Stimulated activated CD4-positive, alpha-beta T cell treated with anti-CD3 and anti-CD28 coated beads, TNF-alpha, amount 100 ng/mL, for 24 hours (primary cell): ENCODE results near the gene VEGFA.

Experiments
- DNase-seq, 3 experiments: peaks; one replicate each; pipeline ENCODE4 v3.0.0-alpha.2; 2020; ENCODE audit warnings: low read depth in 3 of 3

The VEGFA gene

DNA sequence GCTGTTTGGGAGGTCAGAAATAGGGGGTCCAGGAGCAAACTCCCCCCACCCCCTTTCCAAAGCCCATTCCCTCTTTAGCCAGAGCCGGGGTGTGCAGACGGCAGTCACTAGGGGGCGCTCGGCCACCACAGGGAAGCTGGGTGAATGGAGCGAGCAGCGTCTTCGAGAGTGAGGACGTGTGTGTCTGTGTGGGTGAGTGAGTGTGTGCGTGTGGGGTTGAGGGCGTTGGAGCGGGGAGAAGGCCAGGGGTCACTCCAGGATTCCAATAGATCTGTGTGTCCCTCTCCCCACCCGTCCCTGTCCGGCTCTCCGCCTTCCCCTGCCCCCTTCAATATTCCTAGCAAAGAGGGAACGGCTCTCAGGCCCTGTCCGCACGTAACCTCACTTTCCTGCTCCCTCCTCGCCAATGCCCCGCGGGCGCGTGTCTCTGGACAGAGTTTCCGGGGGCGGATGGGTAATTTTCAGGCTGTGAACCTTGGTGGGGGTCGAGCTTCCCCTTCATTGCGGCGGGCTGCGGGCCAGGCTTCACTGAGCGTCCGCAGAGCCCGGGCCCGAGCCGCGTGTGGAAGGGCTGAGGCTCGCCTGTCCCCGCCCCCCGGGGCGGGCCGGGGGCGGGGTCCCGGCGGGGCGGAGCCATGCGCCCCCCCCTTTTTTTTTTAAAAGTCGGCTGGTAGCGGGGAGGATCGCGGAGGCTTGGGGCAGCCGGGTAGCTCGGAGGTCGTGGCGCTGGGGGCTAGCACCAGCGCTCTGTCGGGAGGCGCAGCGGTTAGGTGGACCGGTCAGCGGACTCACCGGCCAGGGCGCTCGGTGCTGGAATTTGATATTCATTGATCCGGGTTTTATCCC lies at the start of gene VEGFA:
Gene VEGFA, plus strand, starts transcription at position 686 of the 846 bp plus-strand sequence.
- DNase-seq: peak; percentile 75 to 87 (median 82)

DNA sequence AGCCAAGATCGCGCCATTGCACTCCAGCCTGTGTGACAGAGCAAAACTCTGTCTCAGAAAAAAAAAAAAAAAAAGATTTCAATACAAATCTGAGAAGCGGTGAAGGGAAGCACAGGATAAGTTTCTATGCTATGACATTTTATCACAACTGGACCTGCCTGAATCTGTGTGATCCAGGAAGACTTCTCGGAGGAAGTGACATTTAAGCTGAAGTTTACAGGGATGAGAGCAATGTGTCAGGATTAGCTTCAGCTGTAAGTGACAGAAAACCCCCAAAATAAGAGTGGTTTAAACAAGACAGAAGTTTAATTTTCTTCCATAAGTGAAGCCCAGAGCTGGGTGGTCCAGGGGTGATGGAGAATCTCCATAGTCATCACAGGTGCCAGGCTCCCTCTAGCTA lies 49.0 kb upstream of the VEGFA start:
- no peak for DNase-seq

DNA sequence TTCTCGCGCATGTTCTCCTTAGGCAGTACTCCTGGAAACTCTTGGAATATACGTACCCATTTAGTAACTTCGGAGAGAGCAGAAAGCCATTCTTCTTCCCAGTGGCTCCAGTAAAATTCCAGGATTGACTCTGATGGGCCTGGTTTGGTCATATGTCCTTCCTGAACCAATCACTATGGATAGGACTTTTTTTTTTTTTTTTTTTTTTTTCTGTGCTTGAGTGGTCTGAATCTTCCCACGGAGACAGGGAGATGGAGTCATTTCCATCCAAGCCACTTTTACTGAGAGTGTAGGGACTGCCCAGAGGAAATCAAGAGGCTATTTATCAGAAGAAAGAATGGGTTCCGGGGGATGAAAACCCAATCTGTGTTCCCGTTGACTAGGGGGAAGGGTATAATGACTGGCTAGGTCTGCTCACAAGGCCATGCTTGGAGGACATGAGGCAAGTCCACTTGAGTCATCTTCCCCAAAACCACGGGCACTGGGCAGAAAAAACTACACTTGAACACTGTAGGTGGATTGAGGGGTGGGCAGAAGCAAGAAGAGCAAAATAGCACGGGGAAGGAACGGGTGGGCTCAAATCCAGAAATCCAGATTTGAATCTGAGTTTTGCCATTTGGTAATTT lies 47.0 kb upstream of the VEGFA start:
- no peak for DNase-seq

DNA sequence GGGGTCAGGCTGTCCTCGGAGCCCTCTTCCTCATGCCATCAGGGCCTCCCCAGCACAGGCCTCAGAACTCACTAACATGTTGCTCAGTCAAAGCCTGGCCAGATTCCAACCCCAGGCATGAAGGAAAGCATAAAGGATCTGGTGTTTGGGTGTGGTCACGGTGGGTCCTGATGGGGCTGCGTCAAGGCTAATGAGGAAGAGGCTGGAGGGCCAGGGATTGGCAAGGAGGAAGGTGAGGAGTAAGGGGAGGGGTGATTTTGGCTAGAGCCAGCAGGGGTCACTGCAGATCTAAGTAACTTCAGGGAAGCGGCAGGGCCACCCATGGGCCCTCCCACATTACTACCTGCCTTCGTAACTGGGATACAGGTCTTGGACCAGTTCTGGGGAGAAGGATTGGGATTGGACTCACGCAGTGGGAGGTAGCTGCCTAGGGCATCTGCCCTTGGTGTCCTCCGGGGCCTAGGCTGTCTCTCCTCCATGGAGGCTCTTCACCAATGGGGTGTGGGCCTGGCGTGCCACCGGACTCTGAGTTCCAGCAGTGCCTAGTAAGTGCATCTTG lies 46.2 kb upstream of the VEGFA start:
- peak; percentile 44 to 71 (median 50) for DNase-seq

DNA sequence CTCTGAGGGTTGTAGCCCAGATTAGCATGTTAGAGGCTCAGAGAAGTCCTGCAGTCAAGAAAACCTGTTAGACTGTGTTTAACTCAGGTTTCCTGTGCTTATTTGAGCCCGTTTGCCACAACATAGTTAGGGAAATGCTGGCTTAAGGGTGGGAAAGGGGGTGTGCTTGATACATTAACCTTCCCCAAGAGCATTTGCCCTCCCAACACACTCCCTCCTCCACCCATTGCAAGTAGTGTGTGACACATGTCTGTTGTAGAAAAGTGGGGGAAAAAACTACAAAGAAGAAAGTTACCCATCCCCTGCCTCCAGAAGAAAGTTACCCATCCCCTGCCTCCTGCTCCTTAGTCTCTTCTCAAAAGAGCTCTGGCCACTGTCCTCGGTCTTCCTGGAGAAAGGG lies 45.7 kb upstream of the VEGFA start:
- DNase-seq: no peak

DNA sequence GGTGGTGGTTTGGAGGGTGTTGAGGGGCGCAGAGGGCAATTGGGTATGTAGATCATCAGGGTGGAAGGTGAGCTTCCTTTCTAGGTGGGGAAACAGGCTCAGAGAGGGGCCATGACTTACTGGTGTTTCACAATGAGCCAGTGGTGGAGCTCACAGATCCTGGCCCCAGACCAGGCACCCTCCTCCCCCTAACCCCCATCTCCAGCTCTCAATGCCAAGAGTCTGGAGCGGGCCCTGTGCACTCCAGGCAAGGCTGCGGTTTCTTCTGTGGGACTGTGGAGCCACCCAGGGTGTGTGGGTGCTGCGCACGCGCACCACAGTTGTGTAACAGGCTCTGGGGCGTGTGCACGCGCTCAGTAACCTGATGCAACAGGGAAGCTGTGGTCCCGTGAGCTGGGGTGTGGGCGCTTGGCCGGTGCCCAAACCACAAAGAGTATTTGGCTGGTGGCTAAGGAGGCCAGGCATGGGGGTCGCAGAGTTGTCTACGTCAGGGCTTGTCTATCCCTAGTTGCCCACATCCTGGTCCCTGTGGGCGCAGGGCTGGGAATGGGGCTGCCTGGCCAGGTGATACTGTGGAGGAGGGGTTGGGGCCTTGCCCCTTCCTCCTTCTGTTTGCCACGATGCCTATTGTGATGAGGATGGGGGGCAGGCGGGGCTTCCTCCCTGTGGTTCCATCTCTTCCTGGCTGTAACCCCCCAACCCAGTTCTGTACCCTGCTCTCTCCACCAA lies 44.9 kb upstream of the VEGFA start:
- peak; percentile 43 to 83 (median 61) for DNase-seq

DNA sequence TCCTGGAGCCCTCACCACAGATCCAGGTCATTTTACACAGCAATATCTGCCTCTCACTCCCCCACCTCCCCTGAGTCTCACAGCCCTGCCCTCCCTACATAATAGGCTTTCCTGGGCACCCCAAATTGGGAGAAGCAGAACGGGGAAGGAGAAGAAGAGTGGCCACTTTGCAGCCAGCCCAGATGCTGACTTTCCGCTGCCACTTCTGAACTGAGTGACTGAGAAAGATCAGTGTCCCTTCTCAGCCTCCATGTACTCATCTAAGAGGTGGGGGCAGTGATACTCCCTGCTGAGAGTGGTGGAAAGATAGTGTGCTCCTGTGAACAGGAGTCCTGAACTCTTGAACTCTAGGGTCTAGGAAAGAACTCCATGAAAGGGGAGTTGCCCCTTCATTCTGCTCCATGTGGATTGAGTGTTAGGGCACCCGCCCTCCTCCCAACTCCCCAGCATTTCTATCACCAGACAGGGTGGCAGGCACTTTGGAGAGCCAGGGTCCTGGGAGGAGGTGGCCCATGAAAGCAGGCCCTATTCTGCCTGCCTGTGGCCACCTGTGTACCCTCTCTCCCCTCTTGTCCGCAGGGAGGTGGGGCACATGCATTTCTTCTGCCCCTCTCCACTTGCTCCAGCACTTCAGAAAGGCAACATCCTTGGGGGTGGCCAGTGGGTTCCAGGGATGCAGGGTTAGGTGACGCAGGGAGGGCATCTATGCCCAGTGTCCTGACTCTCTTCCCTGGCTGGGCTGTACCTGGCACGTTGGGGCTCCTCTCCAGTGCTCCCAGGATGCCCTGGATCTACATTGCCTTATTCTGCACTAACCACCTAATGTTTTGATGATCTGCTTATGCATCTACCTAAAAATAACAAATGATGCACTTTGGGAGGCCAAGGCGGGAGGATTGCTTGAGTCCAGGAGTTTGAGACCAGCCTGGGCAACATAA lies 44.1 kb upstream of the VEGFA start:
- no peak for DNase-seq

DNA sequence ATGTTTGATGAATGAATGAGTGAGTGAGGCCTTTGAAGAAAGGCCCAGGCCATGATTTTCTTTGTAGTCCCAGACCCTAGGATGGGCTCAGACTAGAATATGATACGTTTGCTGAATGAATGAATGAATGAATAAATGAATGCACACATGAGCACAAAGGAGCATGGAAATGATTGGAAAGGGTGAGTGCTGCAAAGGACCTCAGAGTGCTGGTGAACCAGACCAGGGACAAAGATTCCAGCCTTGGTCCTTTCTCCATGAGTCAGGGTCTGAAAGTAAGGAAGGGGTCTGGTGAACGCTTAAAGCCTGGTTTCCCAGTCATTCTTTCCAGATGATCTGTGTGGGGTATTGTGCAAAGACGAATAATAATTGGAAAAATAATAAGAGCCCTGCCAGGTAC lies 42.4 kb upstream of the VEGFA start:
- DNase-seq: no peak

DNA sequence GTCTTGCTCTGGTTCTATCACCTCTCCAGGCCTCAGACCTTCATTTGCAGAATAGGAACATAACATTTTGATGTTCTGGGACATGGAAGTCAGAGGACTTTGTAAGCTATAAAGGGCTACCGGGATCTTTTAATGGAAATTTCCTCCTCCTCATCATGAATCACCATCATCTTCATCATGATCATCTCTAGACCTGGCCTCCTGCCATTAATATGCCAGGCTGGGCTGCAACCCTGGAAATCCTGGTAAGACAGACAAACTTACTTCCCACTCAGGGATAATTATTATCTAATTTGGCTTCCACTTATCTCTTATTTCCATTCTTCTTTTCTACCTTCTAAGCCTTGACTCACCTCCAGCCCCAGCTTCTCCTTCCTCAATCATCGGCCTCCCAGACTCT lies 41.4 kb upstream of the VEGFA start:
- DNase-seq: no peak

DNA sequence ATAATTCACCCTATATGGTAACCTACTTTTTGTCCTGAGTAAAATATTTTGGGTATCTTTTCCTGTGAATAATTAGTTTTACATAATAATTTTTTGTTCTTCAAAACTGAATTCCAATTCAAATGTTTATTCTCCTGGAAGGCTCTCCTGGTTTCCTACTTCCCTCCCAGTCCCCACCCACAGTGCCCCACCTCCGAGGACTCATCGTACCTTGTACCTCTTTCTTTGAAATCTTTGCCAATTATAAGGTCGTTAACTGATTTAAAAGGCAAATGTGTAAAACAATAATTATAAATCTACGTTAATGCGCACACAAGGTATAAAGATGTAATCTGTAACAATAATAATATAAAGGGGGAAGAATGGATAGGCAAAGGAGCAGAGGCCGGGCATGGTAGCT lies 40.5 kb upstream of the VEGFA start:
- DNase-seq: no peak

DNA sequence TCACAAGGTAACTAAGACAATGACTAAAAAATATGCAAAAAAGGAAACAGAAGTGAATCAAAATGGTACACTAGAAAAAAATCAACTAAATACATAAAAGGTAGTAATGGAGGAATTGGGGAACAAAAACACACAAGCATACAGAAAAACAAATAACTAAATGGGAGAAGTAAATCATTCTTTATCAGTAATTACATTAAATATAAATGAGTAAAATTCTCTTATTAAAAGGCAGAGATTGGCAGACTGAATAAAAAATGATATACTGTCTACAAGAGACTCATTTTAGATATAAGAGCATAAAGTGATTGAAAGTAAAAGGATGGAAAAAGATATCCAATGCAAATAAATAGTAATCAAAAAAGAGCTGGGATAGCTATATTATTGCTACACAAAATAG lies 39.4 kb upstream of the VEGFA start:
- no peak for DNase-seq

DNA sequence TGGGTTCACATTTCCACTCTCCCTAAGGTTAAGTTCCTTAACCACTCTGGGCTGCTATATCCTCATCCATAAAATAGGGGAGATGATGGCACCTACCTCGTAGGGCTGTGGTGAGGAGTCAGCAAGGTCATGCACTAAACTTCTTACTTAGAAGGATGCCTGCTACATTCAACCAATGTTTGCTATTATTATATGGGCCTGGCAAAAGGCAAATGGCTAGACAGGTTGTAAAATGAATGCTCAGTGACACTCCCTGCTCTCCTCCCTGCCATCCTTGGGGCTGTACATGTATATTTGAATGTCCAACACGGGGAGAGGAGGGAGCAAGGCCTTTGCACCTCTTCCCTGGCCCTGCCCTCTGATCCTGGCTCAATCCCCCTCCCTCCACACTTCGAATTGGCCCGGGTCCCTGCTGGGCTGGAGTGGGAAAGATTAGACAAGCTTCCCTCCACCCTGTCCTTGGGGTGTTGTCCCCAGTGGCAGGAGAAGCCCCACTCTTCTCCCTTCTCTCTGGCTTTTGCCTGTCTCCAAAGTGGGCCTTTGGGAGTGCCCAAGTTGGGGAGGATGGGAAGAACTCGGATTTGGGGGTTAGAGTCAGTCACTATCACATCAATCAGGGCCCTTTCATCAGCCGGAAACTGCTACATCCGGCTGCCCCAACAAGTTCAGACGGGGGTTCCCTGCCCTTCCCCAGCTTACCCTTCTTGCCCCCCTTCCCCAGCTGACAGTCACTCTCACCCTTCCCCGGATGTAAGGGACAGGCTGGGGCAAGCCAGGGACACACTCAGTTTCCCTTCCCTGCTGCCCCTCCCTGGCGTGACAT lies 36.3 kb upstream of the VEGFA start:
- peak in 2 of 3 experiments; percentile 23 to 39 for DNase-seq

DNA sequence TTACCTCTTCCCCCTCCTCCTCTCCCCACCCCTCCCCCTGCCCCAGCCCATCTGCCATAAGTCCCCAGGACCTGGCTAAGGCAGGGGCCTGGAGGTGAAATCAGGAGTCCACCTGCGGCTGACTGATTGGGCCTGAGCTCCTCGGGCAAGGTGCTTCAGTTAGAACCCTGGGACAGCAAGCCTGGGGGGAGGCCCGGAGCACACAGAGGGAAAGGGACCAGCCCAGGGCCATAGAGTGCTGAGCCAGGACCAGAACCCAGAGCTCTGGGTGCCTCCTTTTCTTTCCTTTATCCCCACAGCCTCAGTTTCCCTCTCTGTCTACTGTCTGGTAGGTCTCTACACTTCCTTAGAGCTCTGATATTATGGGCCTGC lies 35.7 kb upstream of the VEGFA start:
- DNase-seq: no peak

DNA sequence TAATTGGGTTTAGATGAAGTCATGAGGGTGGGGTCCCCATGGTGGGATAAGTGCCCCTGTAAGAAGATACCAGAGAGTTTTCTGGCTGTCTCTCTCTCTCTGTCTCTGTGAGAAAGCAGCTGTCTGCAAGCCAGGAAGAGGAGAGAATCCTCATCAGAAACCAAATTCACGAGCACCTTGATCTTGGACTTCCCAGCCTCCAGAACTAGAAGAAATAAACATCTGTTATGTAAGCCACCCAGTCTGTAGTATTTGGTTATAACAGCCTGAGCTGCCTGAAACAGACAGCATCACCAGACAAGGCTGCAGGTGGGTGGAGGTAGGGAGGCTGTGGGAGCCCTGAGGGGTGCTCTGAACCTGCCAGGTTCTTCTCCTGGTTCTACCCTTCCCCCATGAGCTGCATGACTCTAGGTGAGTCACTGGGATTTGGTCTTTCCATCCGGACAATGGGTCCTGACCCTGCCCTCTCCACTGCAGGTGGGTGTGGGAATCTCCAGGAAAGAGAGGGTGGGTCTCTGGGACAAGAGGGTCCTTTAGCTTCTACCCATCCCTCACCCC lies 34.3 kb upstream of the VEGFA start:
- no peak for DNase-seq

DNA sequence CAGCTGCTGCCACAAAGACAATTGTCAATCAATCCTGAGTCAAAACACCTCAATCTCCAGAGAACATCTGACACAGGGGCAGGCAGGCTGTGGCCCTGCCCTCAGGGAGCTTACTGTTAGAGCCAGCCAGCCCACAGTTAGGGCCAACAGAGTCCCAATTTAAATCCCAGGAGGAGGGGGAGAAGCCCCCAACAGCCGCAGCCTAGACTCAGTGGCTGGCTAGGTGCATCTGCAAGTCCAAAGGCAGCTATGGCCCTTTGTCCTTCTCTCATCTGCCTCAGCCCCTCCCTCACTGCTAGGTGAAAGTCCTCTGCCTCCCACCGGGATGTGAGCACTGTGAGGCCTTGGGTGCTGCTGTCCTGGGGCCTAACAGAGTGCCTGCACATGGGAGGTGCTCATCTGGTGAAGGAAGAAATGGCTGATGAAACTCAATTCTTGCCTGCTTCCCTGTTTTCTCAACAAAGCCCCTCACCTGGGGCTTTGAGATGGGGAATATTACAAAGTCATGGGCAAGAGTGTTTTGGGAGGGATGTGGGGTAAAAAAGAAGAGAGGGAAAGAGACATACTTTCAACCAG lies 33.7 kb upstream of the VEGFA start:
- no peak for DNase-seq

DNA sequence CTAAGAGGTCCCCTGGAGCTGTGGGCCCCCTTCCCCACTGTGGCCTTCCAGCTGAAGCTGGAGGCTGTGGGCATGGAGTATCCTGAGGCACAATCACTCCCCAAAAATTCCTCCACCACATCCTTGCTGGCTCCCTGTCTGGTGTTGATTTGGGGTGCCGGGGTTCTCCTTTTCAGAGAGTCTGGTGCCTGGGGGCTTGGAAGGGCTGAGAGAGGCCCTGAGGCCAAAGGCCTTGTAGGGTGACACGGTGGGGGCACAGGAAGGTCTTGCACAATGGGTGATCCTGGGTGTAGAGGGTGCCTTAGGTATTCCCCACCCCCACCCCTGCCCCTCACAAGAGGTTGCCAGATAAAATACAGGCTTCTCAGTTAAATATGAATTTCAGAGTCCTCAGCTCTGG lies 33.2 kb upstream of the VEGFA start:
- DNase-seq: no peak

DNA sequence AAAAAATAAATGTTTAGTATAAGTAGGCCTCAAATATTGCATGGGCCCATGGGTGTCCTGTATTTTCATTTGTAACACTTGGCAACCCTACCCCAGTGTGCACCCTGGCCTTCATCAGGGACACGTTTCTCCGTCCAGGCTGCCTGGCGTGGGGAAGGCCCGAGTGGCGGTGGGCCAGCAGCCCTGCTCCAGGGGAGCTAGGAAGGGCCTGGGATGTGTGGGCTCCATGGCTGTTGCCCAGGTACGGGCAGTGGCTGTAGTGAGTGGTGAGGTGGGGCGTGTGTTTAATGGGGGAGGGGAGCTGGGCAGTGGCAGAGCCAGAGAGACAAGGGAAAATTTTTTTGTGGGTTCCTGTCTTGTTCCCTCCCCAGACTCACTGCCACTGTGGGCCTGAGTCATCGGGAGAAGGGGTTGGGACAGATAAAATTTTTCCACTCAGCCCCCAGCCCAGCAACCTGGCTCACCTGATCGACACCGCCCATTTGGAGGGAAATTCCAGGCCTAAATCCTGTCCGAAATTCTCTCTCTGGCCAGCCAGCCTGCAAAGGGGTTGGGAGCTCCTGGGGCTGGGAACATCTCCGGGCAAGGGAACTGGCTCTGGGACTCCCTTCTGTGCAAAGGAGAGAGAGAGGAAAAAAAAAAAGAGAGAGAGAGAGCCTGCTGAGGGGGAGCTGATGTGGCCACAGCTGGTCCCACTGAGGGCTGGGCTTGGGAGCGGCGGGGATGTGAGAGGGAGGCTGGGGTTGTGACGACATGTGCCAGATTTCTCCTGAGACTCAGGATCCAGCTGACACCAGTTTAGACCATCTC lies 32.5 kb upstream of the VEGFA start:
- no peak for DNase-seq

DNA sequence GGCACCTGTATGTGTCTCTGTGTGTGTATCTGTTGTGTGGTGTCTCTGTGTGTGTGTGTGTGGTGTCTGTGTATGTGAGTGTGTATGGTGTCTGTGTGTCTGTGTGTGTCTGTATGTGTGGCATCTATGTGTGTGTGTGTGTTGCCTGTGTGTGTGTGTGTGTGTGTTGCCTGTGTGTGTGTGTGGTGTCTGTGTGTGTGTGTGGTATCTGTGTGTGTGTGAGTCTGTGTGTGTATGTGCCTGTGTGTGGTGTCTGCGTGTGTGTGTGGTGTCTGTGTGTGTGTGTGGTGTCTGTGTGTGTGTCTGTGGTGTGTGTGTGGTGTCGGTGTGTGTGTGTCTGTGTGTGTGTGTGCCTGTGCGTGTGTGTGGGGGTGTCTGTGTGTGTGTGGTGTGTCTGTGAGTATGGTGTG lies 31.7 kb upstream of the VEGFA start:
- DNase-seq: no peak
